Suprapubic skin (tissue), 3 donors: ENCODE results near the gene HES5.

Experiments used
- POLR2A ChIP-seq, 2 donors: fragments of 450-650 bp; IDR thresholded peaks; one replicate each; pipeline ENCODE4 v1.6.1; 2017; ENCODE audit warnings: antibody characterized with exemption in 2 of 2, mild to moderate bottlenecking in 2 of 2, moderate library complexity in 2 of 2
- TF ChIP-seq, protein P1 (sequence below), 2 donors: fragments of 200-600 bp in 1 of 2; fragments of 450-650 bp in 1 of 2; sonication (generic) in 1 of 2; IDR thresholded peaks; one replicate each; pipeline ENCODE4 v1.5.1; 2016 to 2019; ENCODE audit warnings: antibody characterized with exemption in 2 of 2, mild to moderate bottlenecking in 1 of 2, moderate library complexity in 1 of 2

DNA sequence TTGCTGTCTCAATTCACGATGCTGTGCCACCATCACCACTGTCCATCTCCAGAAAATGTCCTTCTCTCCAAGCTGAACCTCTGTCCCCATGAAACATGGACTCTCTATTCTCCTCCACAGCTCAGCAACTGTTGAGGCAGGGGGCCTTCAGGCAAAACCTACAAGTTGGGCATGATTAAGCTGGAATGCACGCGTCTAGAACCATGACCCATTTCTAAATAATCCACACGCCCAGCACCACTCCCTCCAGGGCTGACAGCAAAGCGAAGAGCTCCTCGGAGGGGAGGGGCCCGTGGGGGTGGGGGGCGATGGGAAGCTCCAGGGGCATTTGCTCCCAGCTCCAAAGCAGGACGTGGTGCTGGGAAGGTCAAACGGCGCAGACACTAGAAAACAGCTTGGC lies 3.3 kb upstream of the HES5 start:
- TF ChIP-seq, protein P1, sequence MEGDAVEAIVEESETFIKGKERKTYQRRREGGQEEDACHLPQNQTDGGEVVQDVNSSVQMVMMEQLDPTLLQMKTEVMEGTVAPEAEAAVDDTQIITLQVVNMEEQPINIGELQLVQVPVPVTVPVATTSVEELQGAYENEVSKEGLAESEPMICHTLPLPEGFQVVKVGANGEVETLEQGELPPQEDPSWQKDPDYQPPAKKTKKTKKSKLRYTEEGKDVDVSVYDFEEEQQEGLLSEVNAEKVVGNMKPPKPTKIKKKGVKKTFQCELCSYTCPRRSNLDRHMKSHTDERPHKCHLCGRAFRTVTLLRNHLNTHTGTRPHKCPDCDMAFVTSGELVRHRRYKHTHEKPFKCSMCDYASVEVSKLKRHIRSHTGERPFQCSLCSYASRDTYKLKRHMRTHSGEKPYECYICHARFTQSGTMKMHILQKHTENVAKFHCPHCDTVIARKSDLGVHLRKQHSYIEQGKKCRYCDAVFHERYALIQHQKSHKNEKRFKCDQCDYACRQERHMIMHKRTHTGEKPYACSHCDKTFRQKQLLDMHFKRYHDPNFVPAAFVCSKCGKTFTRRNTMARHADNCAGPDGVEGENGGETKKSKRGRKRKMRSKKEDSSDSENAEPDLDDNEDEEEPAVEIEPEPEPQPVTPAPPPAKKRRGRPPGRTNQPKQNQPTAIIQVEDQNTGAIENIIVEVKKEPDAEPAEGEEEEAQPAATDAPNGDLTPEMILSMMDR (IDR thresholded peaks at IDR 0.05), result no peak
- TF ChIP-seq POLR2A (IDR thresholded peaks at IDR 0.05), result no peak
